NCI-H1417 (cell line): Measurements from ENCODE around the gene PMEL.
"Not testable (repeated sequence)": the region's sequence is repeated elsewhere in the genome, so short reads cannot be mapped to it uniquely, and the experiment has no call there.

Experiments
- DNase-seq, 3 experiments: peaks; one replicate each; lab custom pipeline; 2025; lab: John Stamatoyannopoulos, UW

PMEL gene

GRCh38 chr12:55965941-55966407 is at the start of gene PMEL:
PMEL (minus strand) TSS chr12:55966042; CDS start chr12:55966011, 31 bp downstream.
- no peak for DNase-seq

- DNase-seq: no peak
Observed at GRCh38 chr12:56014205-56014604, 48.4 kb upstream of the PMEL start.

GRCh38 chr12:56013482-56013881 is 47.6 kb upstream of the PMEL start:
- no peak for DNase-seq

- no peak for DNase-seq
Observed at GRCh38 chr12:56011509-56012090, 45.8 kb upstream of the PMEL start.

- DNase-seq: no peak
Observed at GRCh38 chr12:56010111-56010570, 44.3 kb upstream of the PMEL start.

GRCh38 chr12:56007564-56008559 is 42.0 kb upstream of the PMEL start:
- peak; percentile 80 to 93 (median 93) for DNase-seq

GRCh38 chr12:56004211-56004610 is 38.4 kb upstream of the PMEL start:
- no peak for DNase-seq

GRCh38 chr12:56003376-56003775 is 37.5 kb upstream of the PMEL start:
- DNase-seq: not testable (repeated sequence)

GRCh38 chr12:56001487-56002100 is 35.8 kb upstream of the PMEL start:
- no peak for DNase-seq

- not testable (repeated sequence) for DNase-seq
Observed at GRCh38 chr12:55999999-56000540, 34.2 kb upstream of the PMEL start.

GRCh38 chr12:55999522-55999921 is 33.7 kb upstream of the PMEL start:
- not testable (repeated sequence) for DNase-seq

- DNase-seq: no peak
Observed at GRCh38 chr12:55997535-55997859, 31.7 kb upstream of the PMEL start.

- DNase-seq: peak; percentile 90 to 96 (median 94)
Observed at GRCh38 chr12:55996715-55997534, 31.1 kb upstream of the PMEL start, which contains the start of gene SUOX. SUOX (plus strand) TSS chr12:55997276; CDS start chr12:56002222, 4,946 bp downstream.

- peak; percentile 36 to 85 (median 84) for DNase-seq
Observed at GRCh38 chr12:55996201-55996714, 30.4 kb upstream of the PMEL start.

- DNase-seq: no peak
Observed at GRCh38 chr12:55995366-55995765, 29.5 kb upstream of the PMEL start.

- DNase-seq: no peak
Observed at GRCh38 chr12:55993230-55993853, 27.5 kb upstream of the PMEL start.

GRCh38 chr12:55991110-55991509 is 25.3 kb upstream of the PMEL start:
- DNase-seq: no peak

GRCh38 chr12:55985976-55986375 is 20.1 kb upstream of the PMEL start:
- DNase-seq: not testable (repeated sequence)

GRCh38 chr12:55985341-55985740 is 19.5 kb upstream of the PMEL start:
- DNase-seq: no peak

- no peak for DNase-seq
Observed at GRCh38 chr12:55984861-55985260, 19.0 kb upstream of the PMEL start.
